Measurements from ENCODE around the gene KRT1.

DNA sequence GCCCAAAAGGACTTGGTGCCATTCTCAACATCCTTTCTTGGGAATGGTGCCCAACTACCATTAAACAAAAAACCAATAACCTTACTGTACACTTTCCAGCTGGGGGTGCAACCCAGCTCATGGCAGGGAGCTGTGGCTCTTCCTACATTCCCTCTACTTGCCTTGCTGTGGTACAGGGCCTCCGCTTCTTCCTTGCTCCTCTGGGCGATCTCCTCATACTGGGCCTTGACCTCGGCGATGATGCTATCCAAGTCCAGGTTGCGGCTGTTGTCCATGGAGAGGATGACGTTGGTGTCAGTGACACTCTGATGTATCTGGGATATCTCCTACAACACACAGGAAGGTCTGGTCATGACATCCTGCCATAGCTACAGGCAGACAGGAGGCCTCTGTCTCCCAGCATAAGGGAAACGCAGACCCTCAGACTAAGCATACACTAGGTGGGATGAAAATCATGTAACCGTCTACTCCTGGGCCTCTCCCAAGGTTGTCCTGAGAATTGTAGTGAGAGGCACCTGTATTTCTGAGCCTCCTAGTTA, 32.1 kb downstream of the KRT1 start:
- no peak for TF ChIP-seq YY1 (IDR thresholded peaks at IDR 0.05; ENCODE audit: low read depth)
- TF ChIP-seq, protein P1, sequence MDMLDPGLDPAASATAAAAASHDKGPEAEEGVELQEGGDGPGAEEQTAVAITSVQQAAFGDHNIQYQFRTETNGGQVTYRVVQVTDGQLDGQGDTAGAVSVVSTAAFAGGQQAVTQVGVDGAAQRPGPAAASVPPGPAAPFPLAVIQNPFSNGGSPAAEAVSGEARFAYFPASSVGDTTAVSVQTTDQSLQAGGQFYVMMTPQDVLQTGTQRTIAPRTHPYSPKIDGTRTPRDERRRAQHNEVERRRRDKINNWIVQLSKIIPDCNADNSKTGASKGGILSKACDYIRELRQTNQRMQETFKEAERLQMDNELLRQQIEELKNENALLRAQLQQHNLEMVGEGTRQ (IDR thresholded peaks at IDR 0.05; ENCODE audit: borderline replicate concordance, low read depth, low read length), result no peak
- no peak for TF ChIP-seq CHD2 (IDR thresholded peaks at IDR 0.05; ENCODE audit: low read length, partially characterized antibody)
- no peak for TF ChIP-seq EZH2phosphoT487 (IDR thresholded peaks at IDR 0.05; ENCODE audit: borderline replicate concordance, low read depth)
- TF ChIP-seq, protein P2, sequence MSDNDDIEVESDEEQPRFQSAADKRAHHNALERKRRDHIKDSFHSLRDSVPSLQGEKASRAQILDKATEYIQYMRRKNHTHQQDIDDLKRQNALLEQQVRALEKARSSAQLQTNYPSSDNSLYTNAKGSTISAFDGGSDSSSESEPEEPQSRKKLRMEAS (IDR thresholded peaks at IDR 0.05; ENCODE audit: low read depth), result no peak
- TF ChIP-seq JUND (IDR thresholded peaks at IDR 0.05), result no peak
- TF ChIP-seq, protein P3, sequence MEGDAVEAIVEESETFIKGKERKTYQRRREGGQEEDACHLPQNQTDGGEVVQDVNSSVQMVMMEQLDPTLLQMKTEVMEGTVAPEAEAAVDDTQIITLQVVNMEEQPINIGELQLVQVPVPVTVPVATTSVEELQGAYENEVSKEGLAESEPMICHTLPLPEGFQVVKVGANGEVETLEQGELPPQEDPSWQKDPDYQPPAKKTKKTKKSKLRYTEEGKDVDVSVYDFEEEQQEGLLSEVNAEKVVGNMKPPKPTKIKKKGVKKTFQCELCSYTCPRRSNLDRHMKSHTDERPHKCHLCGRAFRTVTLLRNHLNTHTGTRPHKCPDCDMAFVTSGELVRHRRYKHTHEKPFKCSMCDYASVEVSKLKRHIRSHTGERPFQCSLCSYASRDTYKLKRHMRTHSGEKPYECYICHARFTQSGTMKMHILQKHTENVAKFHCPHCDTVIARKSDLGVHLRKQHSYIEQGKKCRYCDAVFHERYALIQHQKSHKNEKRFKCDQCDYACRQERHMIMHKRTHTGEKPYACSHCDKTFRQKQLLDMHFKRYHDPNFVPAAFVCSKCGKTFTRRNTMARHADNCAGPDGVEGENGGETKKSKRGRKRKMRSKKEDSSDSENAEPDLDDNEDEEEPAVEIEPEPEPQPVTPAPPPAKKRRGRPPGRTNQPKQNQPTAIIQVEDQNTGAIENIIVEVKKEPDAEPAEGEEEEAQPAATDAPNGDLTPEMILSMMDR (IDR thresholded peaks at IDR 0.05), result no peak
- TF ChIP-seq ELF1 (IDR thresholded peaks at IDR 0.05), result no peak
- TF ChIP-seq TAF1 (IDR thresholded peaks at IDR 0.05; ENCODE audit: borderline replicate concordance, low read depth, low read length), result no peak
- no peak for TF ChIP-seq MEF2A (IDR thresholded peaks at IDR 0.05; ENCODE audit: borderline replicate concordance, low read depth)
- TF ChIP-seq MXI1 (IDR thresholded peaks at IDR 0.05; ENCODE audit: low read depth, low read length), result no peak
